Erythroblast (primary cell): ENCODE results near the gene MYO1D.

ENCODE experiments used
- DNase-seq, 2 experiments: peaks; one replicate each; lab custom pipeline; 2025; lab: John Stamatoyannopoulos, UW
- GATA1 ChIP-seq: IDR thresholded peaks from 2 replicates; pipeline ENCODE4 v1.6.1; 2011; ENCODE audit warnings: low read depth, mild to moderate bottlenecking, control low read depth, low read length, moderate library complexity
- POLR2A ChIP-seq: IDR thresholded peaks from 2 replicates; pipeline ENCODE4 v1.6.1; 2011; ENCODE audit warnings: mild to moderate bottlenecking, low read length

The MYO1D gene

GRCh38 chr17:32510466-32510865 is 366.5 kb downstream of the MYO1D start:
- no peak for DNase-seq
- no peak for TF ChIP-seq GATA1
- no peak for TF ChIP-seq POLR2A

GRCh38 chr17:32508926-32509325 is 368.0 kb downstream of the MYO1D start:
- no peak for DNase-seq
- TF ChIP-seq GATA1, result no peak
- TF ChIP-seq POLR2A, result no peak

GRCh38 chr17:32504166-32504990 is 372.5 kb downstream of the MYO1D start:
- DNase-seq, result no peak
- no peak for TF ChIP-seq GATA1
- TF ChIP-seq POLR2A, result no peak

GRCh38 chr17:32503251-32504165 is 373.4 kb downstream of the MYO1D start:
- TF ChIP-seq POLR2A (no peak), GATA1 (no peak)
- DNase-seq, result no peak

GRCh38 chr17:32502710-32503109 is 374.2 kb downstream of the MYO1D start:
- no peak for DNase-seq
- TF ChIP-seq GATA1, result no peak
- no peak for TF ChIP-seq POLR2A

GRCh38 chr17:32502013-32502412 is 374.9 kb downstream of the MYO1D start:
- no peak for DNase-seq
- no peak for TF ChIP-seq POLR2A
- no peak for TF ChIP-seq GATA1

- TF ChIP-seq GATA1 (no peak), POLR2A (no peak)
- DNase-seq, result no peak
Observed at GRCh38 chr17:32498391-32498790, 378.5 kb downstream of the MYO1D start.

- DNase-seq, result no peak
- TF ChIP-seq POLR2A (no peak), GATA1 (no peak)
Observed at GRCh38 chr17:32497431-32498205, 379.3 kb downstream of the MYO1D start.

- no peak for DNase-seq
- no peak for TF ChIP-seq GATA1
- TF ChIP-seq POLR2A, result no peak
Observed at GRCh38 chr17:32496395-32497073, 380.4 kb downstream of the MYO1D start.

- no peak for TF ChIP-seq POLR2A
- no peak for TF ChIP-seq GATA1
- DNase-seq, result no peak
Observed at GRCh38 chr17:32495359-32496231, 381.3 kb downstream of the MYO1D start.

- TF ChIP-seq GATA1, result no peak
- TF ChIP-seq POLR2A, result no peak
- DNase-seq, result no peak
Observed at GRCh38 chr17:32494621-32495358, 382.1 kb downstream of the MYO1D start.

GRCh38 chr17:32493976-32494513 is 382.9 kb downstream of the MYO1D start:
- DNase-seq, result no peak
- TF ChIP-seq POLR2A (no peak), GATA1 (no peak)
